ENCODE results near the gene COL4A5. TPM values are rescaled to one million over a fixed set of nuclear protein-coding genes. Genes with fewer than 3 reads are reported as not detected.

Gene COL4A5
- total RNA-seq, 1 experiment from 2014 or later = 0.60 TPM

- H3K4me3 ChIP-seq (ENCODE audit: low read depth, low read length, poor library complexity, severe bottlenecking) = peak overlapping the region; percentile 19
- no peak overlapping the region for H3K27ac ChIP-seq (ENCODE audit: low read depth, low read length, poor library complexity, severe bottlenecking)
- no peaks in the 10 kb centered on the region for H3K9me3 ChIP-seq (ENCODE audit: low read depth, low read length, poor library complexity, severe bottlenecking)
- no peaks in the 10 kb centered on the region for H3K36me3 ChIP-seq (ENCODE audit: insufficient read depth, low read length, poor library complexity, severe bottlenecking)
- CTCF ChIA-PET = no interaction called here
- no peaks in the 10 kb centered on the region for H3K4me1 ChIP-seq (ENCODE audit: insufficient read depth, low read length, poor library complexity, severe bottlenecking)
- H3K27me3 ChIP-seq (replicated peaks; ENCODE audit: insufficient read depth, low read depth, low read length, poor library complexity) = peaks cover 82% of the 10 kb centered on the region
- no TSS peak for BruUV-seq (replicated peaks)
- intact Hi-C loops (cut with micrococcal nuclease; ENCODE audit: unreplicated experiment) = no loop called here
- no peak for DNase-seq (ENCODE audit: low spot score)
- TF ChIP-seq CTCF (conservative IDR thresholded peaks at IDR 0.05; ENCODE audit: low read depth, low read length) (no peak), EZH2 (IDR thresholded peaks at IDR 0.05; ENCODE audit: borderline replicate concordance, low read depth, low read length, poor library complexity, severe bottlenecking) (peak; percentile 61)
- POLR2A ChIA-PET (ENCODE audit: low non-redundant PET) = no interaction called here
These were observed 296.3 kb downstream of the COL4A5 start for GRCh38 chrX:108735679-108736508.

- TF ChIP-seq CTCF (conservative IDR thresholded peaks at IDR 0.05; ENCODE audit: low read depth, low read length) (no peak), EZH2 (IDR thresholded peaks at IDR 0.05; ENCODE audit: borderline replicate concordance, low read depth, low read length, poor library complexity, severe bottlenecking) (no peak)
- Histone ChIP-seq H3K36me3 (ENCODE audit: insufficient read depth, low read length, poor library complexity, severe bottlenecking) (no peaks in the 10 kb centered on the region), H3K4me1 (ENCODE audit: insufficient read depth, low read length, poor library complexity, severe bottlenecking) (no peaks in the 10 kb centered on the region), H3K4me3 (ENCODE audit: low read depth, low read length, poor library complexity, severe bottlenecking) (peak within 1 kb of the TSS; percentile 19), H3K27ac (ENCODE audit: low read depth, low read length, poor library complexity, severe bottlenecking) (no peak within 1 kb of the TSS), H3K9me3 (ENCODE audit: low read depth, low read length, poor library complexity, severe bottlenecking) (no peaks in the 10 kb centered on the region), H3K27me3 (replicated peaks; ENCODE audit: insufficient read depth, low read depth, low read length, poor library complexity) (peaks cover 80% of the 10 kb centered on the region)
- intact Hi-C loops (cut with micrococcal nuclease; ENCODE audit: unreplicated experiment) = no loop called here
- DNase-seq (ENCODE audit: low spot score) = no peak
- BruUV-seq (replicated peaks) = no TSS peak
- ChIA-PET CTCF (no interaction called here), POLR2A (ENCODE audit: low non-redundant PET) (no interaction called here)
These were observed 297.2 kb downstream of the COL4A5 start, which contains the start of gene IRS4 for GRCh38 chrX:108736509-108737479. Gene IRS4, minus strand, starts transcription at chrX:108736563.

GRCh38 chrX:108737754-108738153 lies 298.1 kb downstream of the COL4A5 start:
- peaks cover 70% of the 10 kb centered on the region for H3K27me3 ChIP-seq (replicated peaks; ENCODE audit: insufficient read depth, low read depth, low read length, poor library complexity)
- POLR2A ChIA-PET (ENCODE audit: low non-redundant PET) = no interaction called here
- no peaks in the 10 kb centered on the region for H3K36me3 ChIP-seq (ENCODE audit: insufficient read depth, low read length, poor library complexity, severe bottlenecking)
- H3K4me3 ChIP-seq (ENCODE audit: low read depth, low read length, poor library complexity, severe bottlenecking) = no peak overlapping the region
- no peaks in the 10 kb centered on the region for H3K4me1 ChIP-seq (ENCODE audit: insufficient read depth, low read length, poor library complexity, severe bottlenecking)
- H3K27ac ChIP-seq (ENCODE audit: low read depth, low read length, poor library complexity, severe bottlenecking) = no peak overlapping the region
- CTCF ChIA-PET = no interaction called here
- intact Hi-C loops (cut with micrococcal nuclease; ENCODE audit: unreplicated experiment) = no loop called here
- no peak for TF ChIP-seq CTCF (conservative IDR thresholded peaks at IDR 0.05; ENCODE audit: low read depth, low read length)
- no peak for TF ChIP-seq EZH2 (IDR thresholded peaks at IDR 0.05; ENCODE audit: borderline replicate concordance, low read depth, low read length, poor library complexity, severe bottlenecking)
- no peaks in the 10 kb centered on the region for H3K9me3 ChIP-seq (ENCODE audit: low read depth, low read length, poor library complexity, severe bottlenecking)
- no TSS peak for BruUV-seq (replicated peaks)
- no peak for DNase-seq (ENCODE audit: low spot score)
